Measurements from ENCODE around the gene SEMA6A. TPM values are rescaled to one million over a fixed set of nuclear protein-coding genes. Genes with fewer than 3 reads are reported as not detected.

The SEMA6A gene
- total RNA-seq, 2 donors from 2014 or later: 7.4 to 11.4 TPM

- ATAC-seq (ENCODE audit: insufficient number of reproducible peaks, low FRiP score, low read depth): no peak
Observed at GRCh38 chr5:116441223-116441622, 133.4 kb downstream of the SEMA6A start.

GRCh38 chr5:116440457-116441001 lies 134.1 kb downstream of the SEMA6A start:
- DNase-seq (ENCODE audit: low spot score) (no peak), ATAC-seq (ENCODE audit: insufficient number of reproducible peaks, low FRiP score, low read depth) (no peak)
- Histone ChIP-seq H3K4me1 (ENCODE audit: control insufficient read depth in 1 of 2, low read depth in 2 of 2) (no peaks in the 10 kb centered on the region), H3K36me3 (no peaks in the 10 kb centered on the region), H3K9me3 (no peaks in the 10 kb centered on the region), H3K27ac (no peak overlapping the region), H3K4me3 (no peak overlapping the region), H3K27me3 (replicated peaks; ENCODE audit: insufficient read depth) (no peaks in the 10 kb centered on the region)
- no peak for TF ChIP-seq CTCF (IDR thresholded peaks at IDR 0.05)

More at GRCh38 chr5:116441223-116441622, 133.4 kb downstream of the SEMA6A start:
- Histone ChIP-seq H3K36me3 (no peaks in the 10 kb centered on the region), H3K27ac (no peak overlapping the region), H3K4me1 (ENCODE audit: control insufficient read depth in 1 of 2, low read depth in 2 of 2) (no peaks in the 10 kb centered on the region), H3K27me3 (replicated peaks; ENCODE audit: insufficient read depth) (no peaks in the 10 kb centered on the region), H3K4me3 (no peak overlapping the region), H3K9me3 (no peaks in the 10 kb centered on the region)
- no peak for TF ChIP-seq CTCF (IDR thresholded peaks at IDR 0.05)
- DNase-seq (ENCODE audit: low spot score): no peak

- no peak for ATAC-seq (ENCODE audit: insufficient number of reproducible peaks, low FRiP score, low read depth)
- Histone ChIP-seq H3K4me3 (no peak overlapping the region), H3K4me1 (ENCODE audit: control insufficient read depth in 1 of 2, low read depth in 2 of 2) (no peaks in the 10 kb centered on the region), H3K27ac (no peak overlapping the region), H3K36me3 (no peaks in the 10 kb centered on the region), H3K27me3 (replicated peaks; ENCODE audit: insufficient read depth) (no peaks in the 10 kb centered on the region), H3K9me3 (no peaks in the 10 kb centered on the region)
- TF ChIP-seq CTCF (IDR thresholded peaks at IDR 0.05): no peak
- DNase-seq (ENCODE audit: low spot score): no peak
Observed at GRCh38 chr5:116439905-116440304, 134.7 kb downstream of the SEMA6A start.

GRCh38 chr5:116438979-116439554 lies 135.6 kb downstream of the SEMA6A start:
- DNase-seq (ENCODE audit: low spot score): no peak
- H3K9me3 ChIP-seq: no peaks in the 10 kb centered on the region
- H3K4me3 ChIP-seq: no peak overlapping the region
- no peak for ATAC-seq (ENCODE audit: insufficient number of reproducible peaks, low FRiP score, low read depth)
- H3K27ac ChIP-seq: no peak overlapping the region
- H3K27me3 ChIP-seq (replicated peaks; ENCODE audit: insufficient read depth): no peaks in the 10 kb centered on the region
- no peaks in the 10 kb centered on the region for H3K36me3 ChIP-seq
- H3K4me1 ChIP-seq (ENCODE audit: control insufficient read depth in 1 of 2, low read depth in 2 of 2): no peaks in the 10 kb centered on the region
- no peak for TF ChIP-seq CTCF (IDR thresholded peaks at IDR 0.05)

- no peak for ATAC-seq (ENCODE audit: insufficient number of reproducible peaks, low FRiP score, low read depth)
- TF ChIP-seq CTCF (IDR thresholded peaks at IDR 0.05): no peak
- no peak for DNase-seq (ENCODE audit: low spot score)
Observed at GRCh38 chr5:116437922-116438578, 136.6 kb downstream of the SEMA6A start.

More at GRCh38 chr5:116437922-116438578, 136.6 kb downstream of the SEMA6A start:
- Histone ChIP-seq H3K4me3 (no peak overlapping the region), H3K4me1 (ENCODE audit: control insufficient read depth in 1 of 2, low read depth in 2 of 2) (no peaks in the 10 kb centered on the region), H3K27me3 (replicated peaks; ENCODE audit: insufficient read depth) (no peaks in the 10 kb centered on the region), H3K9me3 (no peaks in the 10 kb centered on the region), H3K27ac (no peak overlapping the region), H3K36me3 (no peaks in the 10 kb centered on the region)
